Measurements from ENCODE around the gene POLR3F.

Gene POLR3F

DNA sequence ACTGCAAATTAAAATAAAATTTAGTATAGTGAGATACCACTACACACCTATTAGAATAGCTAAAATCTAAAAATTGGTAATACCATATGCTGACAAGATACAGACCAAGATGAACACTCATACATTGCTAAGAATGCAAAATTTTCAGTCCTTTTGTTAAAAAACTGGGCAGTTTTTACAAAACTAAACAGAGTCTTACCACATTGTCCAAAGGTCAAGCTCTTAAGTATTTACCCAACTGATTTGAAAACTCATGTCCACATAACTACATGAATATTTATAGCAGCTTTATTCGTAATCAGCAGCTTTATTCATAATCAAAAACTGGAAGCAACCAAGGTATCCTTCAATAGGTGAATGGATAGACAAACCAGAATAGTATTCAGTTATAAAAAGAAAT is 10.0 kb downstream of the POLR3F start:
- TF ChIP-seq CTCF (IDR thresholded peaks at IDR 0.05; ENCODE audit: borderline replicate concordance, control extremely low read depth, extremely low read depth, insufficient read depth, missing control alignments) = no peak
- in situ Hi-C loops (cut with MboI; ENCODE audit: low sequenced_read_pairs, unreplicated experiment) = no loop called here
- DNase-seq (ENCODE audit: low spot score) = no peak

DNA sequence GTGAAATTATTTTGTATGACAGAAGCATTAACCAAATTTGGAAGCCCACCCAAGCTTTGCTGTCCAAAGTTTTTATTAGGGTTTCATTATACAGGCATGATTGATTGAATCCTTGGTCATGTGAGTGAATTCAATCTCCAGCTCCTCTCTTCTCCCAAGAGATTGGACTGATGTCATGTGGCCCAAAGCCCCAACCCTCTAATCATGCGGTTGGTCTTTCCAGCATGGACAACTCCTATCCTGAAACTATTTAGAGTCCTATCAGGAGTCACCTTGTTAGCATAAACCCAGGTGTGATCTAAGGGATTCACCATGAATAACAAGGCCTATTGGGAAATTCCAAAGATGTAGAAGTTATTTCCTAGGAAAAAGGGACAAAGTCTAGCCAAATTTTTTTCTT is 10.6 kb downstream of the POLR3F start:
- no peak for TF ChIP-seq CTCF (IDR thresholded peaks at IDR 0.05; ENCODE audit: borderline replicate concordance, control extremely low read depth, extremely low read depth, insufficient read depth, missing control alignments)
- in situ Hi-C loops (cut with MboI; ENCODE audit: low sequenced_read_pairs, unreplicated experiment) = no loop called here

DNA sequence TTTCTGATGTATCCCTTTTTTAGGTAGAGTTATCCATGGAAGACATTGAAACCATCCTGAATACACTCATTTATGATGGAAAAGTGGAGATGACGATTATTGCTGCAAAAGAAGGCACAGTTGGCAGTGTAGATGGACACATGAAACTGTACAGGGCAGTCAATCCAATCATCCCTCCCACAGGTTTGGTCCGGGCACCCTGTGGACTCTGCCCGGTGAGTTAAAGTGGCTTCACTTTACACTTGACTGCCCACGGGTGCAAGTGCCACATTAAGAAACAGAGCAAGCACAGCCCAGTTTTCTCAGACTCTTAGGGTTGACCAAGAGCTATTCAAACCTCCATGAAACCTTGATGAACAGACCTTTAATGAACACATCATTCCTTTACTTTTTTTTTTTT is 14.4 kb downstream of the POLR3F start:
- TF ChIP-seq CTCF (IDR thresholded peaks at IDR 0.05; ENCODE audit: borderline replicate concordance, control extremely low read depth, extremely low read depth, insufficient read depth, missing control alignments) = no peak
- in situ Hi-C loops (cut with MboI; ENCODE audit: low sequenced_read_pairs, unreplicated experiment) = no loop called here
- no peak for DNase-seq (ENCODE audit: low spot score)

More for the DNA sequence above, 10.6 kb downstream of the POLR3F start:
- DNase-seq (ENCODE audit: low spot score) = no peak

GRCh38 chr20:18488301-18488700 is 21.1 kb downstream of the POLR3F start:
- in situ Hi-C loops (cut with MboI; ENCODE audit: low sequenced_read_pairs, unreplicated experiment) = no loop called here
- DNase-seq (ENCODE audit: low spot score) = no peak
- TF ChIP-seq CTCF (IDR thresholded peaks at IDR 0.05; ENCODE audit: borderline replicate concordance, control extremely low read depth, extremely low read depth, insufficient read depth, missing control alignments) = no peak

DNA sequence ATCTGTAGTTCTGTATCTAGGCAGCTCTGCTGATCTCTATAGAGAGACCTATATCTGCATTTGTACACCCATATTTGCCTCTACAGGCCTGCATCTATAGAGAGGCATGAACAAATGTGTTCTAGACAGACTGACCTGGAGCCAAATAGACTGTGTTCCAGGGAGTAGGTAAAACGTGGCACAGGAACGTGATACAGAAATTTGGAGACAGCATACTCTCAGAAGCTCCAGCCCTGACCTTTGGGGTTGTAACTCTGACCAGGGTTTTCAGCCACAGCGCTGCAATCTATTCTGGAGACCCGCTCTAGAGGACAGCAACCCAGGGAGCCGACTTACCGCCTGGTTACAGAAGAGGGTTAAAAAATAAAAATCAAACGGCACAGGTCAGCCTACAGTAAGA is 28.9 kb downstream of the POLR3F start:
- no peak for DNase-seq (ENCODE audit: low spot score)
- in situ Hi-C loops (cut with MboI; ENCODE audit: low sequenced_read_pairs, unreplicated experiment) = no loop called here
- TF ChIP-seq CTCF (IDR thresholded peaks at IDR 0.05; ENCODE audit: borderline replicate concordance, control extremely low read depth, extremely low read depth, insufficient read depth, missing control alignments) = no peak

DNA sequence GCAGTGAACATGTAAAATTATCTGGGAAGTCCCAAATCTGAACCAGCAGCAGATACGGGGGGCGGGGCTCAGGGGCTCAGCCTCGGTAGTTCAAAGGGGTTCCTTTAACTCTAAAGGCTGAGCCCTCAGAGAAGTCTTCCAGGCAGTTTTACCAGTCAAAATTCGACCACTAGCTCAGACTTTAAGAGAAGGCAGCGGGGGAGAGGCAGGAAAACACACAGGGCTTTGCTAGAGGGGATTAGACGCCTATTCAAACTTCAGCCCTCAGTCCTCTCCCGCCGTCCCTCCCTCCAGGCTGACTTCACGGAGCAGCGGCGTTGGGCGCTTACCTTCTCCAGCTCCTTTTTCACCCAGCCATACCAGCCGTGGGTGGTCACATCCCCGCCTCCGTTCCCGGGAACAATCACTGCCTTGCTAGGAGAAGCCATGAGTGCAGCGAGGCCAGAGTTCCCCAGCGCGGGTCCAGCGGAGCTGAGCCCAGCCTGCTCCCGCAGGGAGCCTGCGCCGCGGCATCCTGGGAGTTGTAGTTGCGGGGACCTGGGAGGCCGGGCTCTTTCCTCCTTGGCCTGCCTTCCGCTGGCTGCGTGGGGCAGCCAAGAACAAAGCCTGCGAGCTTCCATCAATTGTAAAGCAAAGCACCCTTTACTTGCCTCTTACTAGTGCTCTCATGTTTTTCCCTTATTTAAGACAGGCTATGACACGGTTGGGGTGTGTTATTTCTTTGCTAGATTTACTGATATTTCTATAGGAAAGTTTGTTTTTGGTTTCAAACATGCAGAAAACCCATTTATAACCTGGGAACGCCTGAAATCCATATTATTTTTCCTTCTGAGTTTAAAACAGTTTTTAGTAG is 29.8 kb downstream of the POLR3F start, which contains the start of gene RBBP9:
Gene RBBP9 (minus strand): TSS at position 486 of the 853 bp plus-strand sequence. CDS start 58 bp downstream, at position 428.
- in situ Hi-C loops (cut with MboI; ENCODE audit: low sequenced_read_pairs, unreplicated experiment) = no loop called here
- peak; percentile 89 for DNase-seq (ENCODE audit: low spot score)
- no peak for TF ChIP-seq CTCF (IDR thresholded peaks at IDR 0.05; ENCODE audit: borderline replicate concordance, control extremely low read depth, extremely low read depth, insufficient read depth, missing control alignments)

Data from GM13976 (cell line).